Esophagus muscularis mucosa (tissue), 3 donors: ENCODE data around the gene OR2A5.

Experiments
- EP300 ChIP-seq: sonication (generic); formaldehyde crosslinking; IDR thresholded peaks from one replicate; pipeline ENCODE4 v1.6.1; 2017; ENCODE audit warnings: antibody characterized with exemption
- TF ChIP-seq, protein P1 (sequence below), 3 experiments: fragments of 200-600 bp in 2 of 3; fragments of 450-650 bp in 1 of 3; sonication (generic) in 2 of 3; IDR thresholded peaks; one replicate each; pipeline ENCODE4 v1.5.1; 2017 to 2019; ENCODE audit warnings: antibody characterized with exemption in 3 of 3, mild to moderate bottlenecking in 2 of 3, moderate library complexity in 1 of 3

DNA sequence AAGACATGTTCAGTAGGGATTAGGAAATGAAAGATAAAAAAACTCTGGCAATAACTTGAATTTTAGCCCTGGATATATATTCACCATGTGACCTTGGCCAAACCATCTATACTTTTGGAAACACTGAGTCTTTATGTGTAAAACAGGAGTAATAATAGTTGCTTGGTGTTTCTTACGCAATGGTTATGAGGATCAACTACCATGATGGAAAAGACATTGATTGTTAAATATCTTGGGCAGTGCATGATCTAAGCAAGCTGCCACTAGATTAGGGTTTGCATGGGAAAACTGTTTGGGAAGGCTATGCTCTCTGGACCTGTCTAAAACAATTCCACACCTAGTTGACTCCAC is 42.1 kb upstream of the OR2A5 start:
- TF ChIP-seq, protein P1, sequence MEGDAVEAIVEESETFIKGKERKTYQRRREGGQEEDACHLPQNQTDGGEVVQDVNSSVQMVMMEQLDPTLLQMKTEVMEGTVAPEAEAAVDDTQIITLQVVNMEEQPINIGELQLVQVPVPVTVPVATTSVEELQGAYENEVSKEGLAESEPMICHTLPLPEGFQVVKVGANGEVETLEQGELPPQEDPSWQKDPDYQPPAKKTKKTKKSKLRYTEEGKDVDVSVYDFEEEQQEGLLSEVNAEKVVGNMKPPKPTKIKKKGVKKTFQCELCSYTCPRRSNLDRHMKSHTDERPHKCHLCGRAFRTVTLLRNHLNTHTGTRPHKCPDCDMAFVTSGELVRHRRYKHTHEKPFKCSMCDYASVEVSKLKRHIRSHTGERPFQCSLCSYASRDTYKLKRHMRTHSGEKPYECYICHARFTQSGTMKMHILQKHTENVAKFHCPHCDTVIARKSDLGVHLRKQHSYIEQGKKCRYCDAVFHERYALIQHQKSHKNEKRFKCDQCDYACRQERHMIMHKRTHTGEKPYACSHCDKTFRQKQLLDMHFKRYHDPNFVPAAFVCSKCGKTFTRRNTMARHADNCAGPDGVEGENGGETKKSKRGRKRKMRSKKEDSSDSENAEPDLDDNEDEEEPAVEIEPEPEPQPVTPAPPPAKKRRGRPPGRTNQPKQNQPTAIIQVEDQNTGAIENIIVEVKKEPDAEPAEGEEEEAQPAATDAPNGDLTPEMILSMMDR (IDR thresholded peaks at IDR 0.05): no peak
- TF ChIP-seq EP300: no peak
